Right kidney (tissue), 9 donors: ENCODE results near the gene IGLL5.

ENCODE experiments used
- DNase-seq: peaks from one replicate; pipeline ENCODE4 v3.0.0-alpha.2; 2016
- long read RNA-seq, 8 donors: transcript quantifications; one replicate each; lab custom pipeline, GENCODE V29; 2026

IGLL5 gene
- long read RNA-seq, donor 1, result 0 reads
- long read RNA-seq, donor 2, result 0 reads
- long read RNA-seq, donor 3, result 0 reads
- long read RNA-seq, donor 4, result 0 reads
- long read RNA-seq, donor 5, result 0 reads
- long read RNA-seq, donor 6, result 0 reads
- long read RNA-seq, donor 7, result 0 reads
- long read RNA-seq, donor 8, result 0 reads

GRCh38 chr22:22887621-22888503 is at the start of gene IGLL5:
IGLL5 (plus strand) TSS chr22:22887816; CDS start chr22:22888054, 238 bp downstream.
- DNase-seq, result no peak

GRCh38 chr22:22838148-22838786 is 49.3 kb upstream of the IGLL5 start:
- no peak for DNase-seq

GRCh38 chr22:22839570-22840314 is 47.9 kb upstream of the IGLL5 start:
- no peak for DNase-seq

- DNase-seq, result no peak
Measured at GRCh38 chr22:22840780-22841179, 46.8 kb upstream of the IGLL5 start.

GRCh38 chr22:22841598-22841997 is 46.0 kb upstream of the IGLL5 start:
- no peak for DNase-seq

- DNase-seq, result no peak
Measured at GRCh38 chr22:22842085-22842484, 45.5 kb upstream of the IGLL5 start.

- no peak for DNase-seq
Measured at GRCh38 chr22:22843848-22844247, 43.8 kb upstream of the IGLL5 start.

- DNase-seq, result no peak
Measured at GRCh38 chr22:22847241-22847640, 40.4 kb upstream of the IGLL5 start.

- peak; percentile 57 for DNase-seq
Measured at GRCh38 chr22:22848364-22848866, 39.2 kb upstream of the IGLL5 start.

GRCh38 chr22:22849640-22850610 is 37.7 kb upstream of the IGLL5 start:
- DNase-seq, result no peak

GRCh38 chr22:22851969-22852368 is 35.6 kb upstream of the IGLL5 start:
- DNase-seq, result no peak

GRCh38 chr22:22853713-22854112 is 33.9 kb upstream of the IGLL5 start:
- DNase-seq, result no peak

GRCh38 chr22:22854466-22854865 is 33.1 kb upstream of the IGLL5 start:
- DNase-seq, result no peak

- no peak for DNase-seq
Measured at GRCh38 chr22:22855085-22855484, 32.5 kb upstream of the IGLL5 start.

- DNase-seq, result no peak
Measured at GRCh38 chr22:22855617-22856308, 31.9 kb upstream of the IGLL5 start.

GRCh38 chr22:22856364-22856763 is 31.3 kb upstream of the IGLL5 start:
- no peak for DNase-seq

- DNase-seq, result no peak
Measured at GRCh38 chr22:22856885-22857606, 30.6 kb upstream of the IGLL5 start.

- DNase-seq, result no peak
Measured at GRCh38 chr22:22857607-22858558, 29.7 kb upstream of the IGLL5 start.

- DNase-seq, result no peak
Measured at GRCh38 chr22:22858559-22858937, 29.1 kb upstream of the IGLL5 start.
